Measurements from ENCODE around the gene CCDC8. TPM values are rescaled to one million over a fixed set of nuclear protein-coding genes. Genes with fewer than 3 reads are reported as not detected.

Gene CCDC8
- total and polyA plus RNA-seq, 5 donors = 28.8 to 54.6 (median 48.4) TPM

DNA sequence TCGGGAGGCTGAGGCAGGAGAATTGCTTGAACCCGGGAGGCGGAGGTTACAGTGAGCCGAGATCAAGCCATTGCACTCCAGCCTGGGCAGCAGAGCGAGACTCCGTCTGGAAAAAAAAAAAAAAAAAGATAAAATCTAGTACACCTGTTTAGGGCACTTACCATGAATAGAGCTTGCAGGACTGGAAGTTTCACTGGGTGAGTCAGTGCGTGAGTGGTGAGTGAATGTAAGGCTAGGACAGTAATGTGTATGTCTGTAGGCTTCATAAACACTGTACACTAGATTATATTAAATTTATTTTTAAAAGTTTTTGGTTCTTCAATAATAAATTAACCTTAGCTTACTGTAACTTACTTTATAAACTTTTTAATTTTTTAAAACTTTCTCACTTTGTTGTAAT is 43.5 kb downstream of the CCDC8 start:
- no peaks in the 10 kb centered on the region for H3K9me3 ChIP-seq (ENCODE audit: control insufficient read depth, low read length)
- H3K4me1 ChIP-seq (ENCODE audit: control insufficient read depth, insufficient read depth, low read length) = peaks cover 5% of the 10 kb centered on the region
- no peaks in the 10 kb centered on the region for H3K27me3 ChIP-seq (ENCODE audit: control insufficient read depth, insufficient read depth)
- intact Hi-C loops (cut with DNase I) = no loop called here
- DNase-seq (no peak), ATAC-seq (no peak)
- WGBS = 94% methylated on average over 7 of the region's 7 CpGs
- H3K4me3 ChIP-seq (ENCODE audit: low read length) = no peak overlapping the region
- no peak overlapping the region for H3K27ac ChIP-seq (ENCODE audit: low read length)

- Histone ChIP-seq H3K9me3 (ENCODE audit: control insufficient read depth, low read length) (no peaks in the 10 kb centered on the region), H3K4me3 (ENCODE audit: low read length) (no peak overlapping the region), H3K27ac (ENCODE audit: low read length) (no peak overlapping the region), H3K27me3 (ENCODE audit: control insufficient read depth, insufficient read depth) (no peaks in the 10 kb centered on the region), H3K4me1 (ENCODE audit: control insufficient read depth, insufficient read depth, low read length) (peaks cover 5% of the 10 kb centered on the region)
- 86% methylated on average over 7 of the region's 7 CpGs for WGBS
- ATAC-seq (no peak), DNase-seq (peak in 1 of 3 donors; percentile 4)
- intact Hi-C loops (cut with DNase I) = no loop called here
Observed at GRCh38 chr19:46368116-46368515, 45.2 kb downstream of the CCDC8 start.

DNA sequence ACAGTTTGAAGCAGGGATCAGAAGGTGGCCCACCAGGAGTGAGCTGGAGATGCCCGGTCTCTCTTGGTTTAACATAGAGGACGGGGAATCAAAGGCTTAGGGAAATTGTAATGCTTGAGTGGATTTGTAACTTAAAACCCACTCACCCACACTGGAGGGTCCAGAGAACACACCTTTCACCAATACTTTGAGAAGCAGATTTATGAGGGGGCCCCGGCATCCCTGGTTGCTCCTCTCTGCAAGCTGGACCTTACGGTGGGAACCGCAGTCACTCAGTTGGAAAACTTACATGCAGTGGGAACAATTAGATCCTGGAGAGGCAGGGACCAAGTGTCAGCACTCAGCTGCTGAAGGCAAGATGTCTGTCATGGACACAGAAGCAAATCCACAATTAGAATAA is 45.9 kb downstream of the CCDC8 start:
- Histone ChIP-seq H3K4me3 (ENCODE audit: low read length) (no peak overlapping the region), H3K4me1 (ENCODE audit: control insufficient read depth, insufficient read depth, low read length) (no peaks in the 10 kb centered on the region), H3K9me3 (ENCODE audit: control insufficient read depth, low read length) (no peaks in the 10 kb centered on the region), H3K27me3 (ENCODE audit: control insufficient read depth, insufficient read depth) (no peaks in the 10 kb centered on the region), H3K27ac (ENCODE audit: low read length) (no peak overlapping the region)
- 86% methylated on average over 5 of the region's 5 CpGs for WGBS
- ATAC-seq (no peak), DNase-seq (no peak)
- intact Hi-C loops (cut with DNase I) = no loop called here

GRCh38 chr19:46366620-46367292 is 46.6 kb downstream of the CCDC8 start:
- Histone ChIP-seq H3K27ac (ENCODE audit: low read length) (no peak overlapping the region), H3K4me1 (ENCODE audit: control insufficient read depth, insufficient read depth, low read length) (no peaks in the 10 kb centered on the region), H3K9me3 (ENCODE audit: control insufficient read depth, low read length) (no peaks in the 10 kb centered on the region), H3K27me3 (ENCODE audit: control insufficient read depth, insufficient read depth) (no peaks in the 10 kb centered on the region), H3K4me3 (ENCODE audit: low read length) (no peak overlapping the region)
- intact Hi-C loops (cut with DNase I) = no loop called here
- ATAC-seq (no peak), DNase-seq (no peak)
- 71% methylated on average over 9 of the region's 9 CpGs for WGBS

DNA sequence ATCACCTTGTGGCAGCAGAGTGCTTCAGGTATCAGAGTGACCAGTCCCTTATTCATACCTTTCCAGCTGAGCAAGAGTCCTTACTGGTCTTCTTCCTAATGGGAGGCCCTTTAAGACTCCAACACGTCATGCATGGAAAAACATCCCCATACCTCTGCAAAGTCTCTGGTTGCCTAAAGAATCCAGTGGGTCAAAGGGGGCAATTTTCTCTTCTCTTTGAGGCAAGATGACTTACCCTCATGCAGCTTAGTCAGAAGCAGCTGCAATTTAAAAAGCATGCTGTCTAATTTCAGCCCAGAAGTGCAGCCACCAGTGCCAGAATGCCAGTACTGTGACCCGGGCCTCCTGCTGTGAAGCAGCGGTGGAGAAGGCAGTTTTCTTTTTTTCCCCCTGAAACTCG is 47.8 kb downstream of the CCDC8 start:
- H3K9me3 ChIP-seq (ENCODE audit: control insufficient read depth, low read length) = no peaks in the 10 kb centered on the region
- intact Hi-C loops (cut with DNase I) = no loop called here
- no peak overlapping the region for H3K27ac ChIP-seq (ENCODE audit: low read length)
- ATAC-seq (no peak), DNase-seq (no peak)
- no peak overlapping the region for H3K4me3 ChIP-seq (ENCODE audit: low read length)
- H3K4me1 ChIP-seq (ENCODE audit: control insufficient read depth, insufficient read depth, low read length) = no peaks in the 10 kb centered on the region
- no peaks in the 10 kb centered on the region for H3K27me3 ChIP-seq (ENCODE audit: control insufficient read depth, insufficient read depth)
- 87% methylated on average over 4 of the region's 4 CpGs for WGBS

- Histone ChIP-seq H3K9me3 (ENCODE audit: control insufficient read depth, low read length) (no peaks in the 10 kb centered on the region), H3K4me1 (ENCODE audit: control insufficient read depth, insufficient read depth, low read length) (no peaks in the 10 kb centered on the region), H3K27ac (ENCODE audit: low read length) (no peak overlapping the region), H3K27me3 (ENCODE audit: control insufficient read depth, insufficient read depth) (no peaks in the 10 kb centered on the region), H3K4me3 (ENCODE audit: low read length) (no peak overlapping the region)
- intact Hi-C loops (cut with DNase I) = no loop called here
- ATAC-seq (no peak), DNase-seq (no peak)
- 87% methylated on average over 2 of the region's 2 CpGs for WGBS
Observed at GRCh38 chr19:46364359-46364758, 49.0 kb downstream of the CCDC8 start.

- DNase-seq (no peak), ATAC-seq (no peak)
- intact Hi-C loops (cut with DNase I) = no loop called here
- no peak overlapping the region for H3K27ac ChIP-seq (ENCODE audit: low read length)
- H3K4me1 ChIP-seq (ENCODE audit: control insufficient read depth, insufficient read depth, low read length) = no peaks in the 10 kb centered on the region
- H3K9me3 ChIP-seq (ENCODE audit: control insufficient read depth, low read length) = no peaks in the 10 kb centered on the region
- WGBS = 58% methylated on average over 2 of the region's 2 CpGs
- no peak overlapping the region for H3K4me3 ChIP-seq (ENCODE audit: low read length)
- no peaks in the 10 kb centered on the region for H3K27me3 ChIP-seq (ENCODE audit: control insufficient read depth, insufficient read depth)
Observed at GRCh38 chr19:46361915-46362314, 51.4 kb downstream of the CCDC8 start.

Other genes starting within 250 kb of the CCDC8 start
- not detected for gene IGFL1, start 183.8 kb downstream of the CCDC8 start, total RNA-seq
- gene IGFL1, start 183.8 kb downstream of the CCDC8 start, polyA plus RNA-seq = not detected
- 100 to 1,000 TPM in 1 of 4 donors, 10 to 100 TPM in 3; 60.0 to 132 (median 90.8) TPM for gene HIF3A, start 116.5 kb downstream of the CCDC8 start, total RNA-seq
- 94.7 TPM for gene HIF3A, start 116.5 kb downstream of the CCDC8 start, polyA plus RNA-seq
- 10 to 100 TPM; 62.4 to 74.1 (median 64.7) TPM for gene PPP5C, start 66.5 kb downstream of the CCDC8 start, total RNA-seq
- 62.7 TPM for gene PPP5C, start 66.5 kb downstream of the CCDC8 start, polyA plus RNA-seq
- gene PNMA8C, start 15.4 kb upstream of the CCDC8 start, total RNA-seq = under 1 TPM; 0.23 to 0.31 (median 0.26) TPM
- 0.05 TPM for gene PNMA8C, start 15.4 kb upstream of the CCDC8 start, polyA plus RNA-seq
- 10 to 100 TPM; 15.7 to 29.8 (median 26.4) TPM for gene PNMA8A, start 58.0 kb upstream of the CCDC8 start, total RNA-seq
- gene PNMA8A, start 58.0 kb upstream of the CCDC8 start, polyA plus RNA-seq = 10.7 TPM
- gene PNMA8B, start 82.3 kb upstream of the CCDC8 start, total RNA-seq = 1 to 10 TPM; 2.1 to 3.7 (median 2.3) TPM
- gene PNMA8B, start 82.3 kb upstream of the CCDC8 start, polyA plus RNA-seq = 1.6 TPM
- gene CALM3, start 187.8 kb upstream of the CCDC8 start, total RNA-seq = 100 to 1,000 TPM; 232 to 357 (median 343) TPM
- 365 TPM for gene CALM3, start 187.8 kb upstream of the CCDC8 start, polyA plus RNA-seq
- 10 to 100 TPM in 2 of 4 donors, 1 to 10 TPM in 2; 7.6 to 13.5 (median 9.5) TPM for gene PTGIR, start 211.5 kb upstream of the CCDC8 start, total RNA-seq
- 6.7 TPM for gene PTGIR, start 211.5 kb upstream of the CCDC8 start, polyA plus RNA-seq
- 1 to 10 TPM; 3.0 to 7.4 (median 4.7) TPM for gene GNG8, start 222.6 kb upstream of the CCDC8 start, total RNA-seq
- not detected for gene GNG8, start 222.6 kb upstream of the CCDC8 start, polyA plus RNA-seq
- gene DACT3, start 247.6 kb upstream of the CCDC8 start, total RNA-seq = 10 to 100 TPM; 24.6 to 46.5 (median 37.2) TPM
- gene DACT3, start 247.6 kb upstream of the CCDC8 start, polyA plus RNA-seq = 28.3 TPM

Data from right cardiac atrium (tissue), 5 donors.